Measurements from ENCODE around the gene SHB.

DNA sequence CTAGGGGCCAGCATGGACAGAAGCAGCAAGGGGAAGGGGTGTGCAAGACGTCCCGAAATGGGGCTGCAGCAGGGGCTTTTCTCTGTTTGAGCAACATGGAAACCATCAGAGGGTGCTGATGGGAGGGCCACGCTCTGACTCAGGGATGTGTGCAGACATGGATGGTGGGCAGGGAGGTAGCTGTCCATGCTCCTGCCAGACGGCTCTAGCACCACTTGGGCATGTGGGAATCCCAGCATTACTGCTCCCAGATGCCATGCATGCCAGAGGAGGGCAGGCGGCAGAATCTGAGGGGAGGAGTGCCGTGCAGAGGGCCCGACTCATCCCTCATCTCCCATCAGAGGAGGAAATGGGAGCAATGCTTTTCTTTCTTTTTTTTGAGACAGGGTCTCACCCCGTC lies 119.5 kb downstream of the SHB start:
- TF ChIP-seq POLR2A (IDR thresholded peaks at IDR 0.05; ENCODE audit: low read length) (no peak), CBX2 (IDR thresholded peaks at IDR 0.05; ENCODE audit: borderline replicate concordance, low read depth) (no peak)
- TF ChIP-seq, protein P1, sequence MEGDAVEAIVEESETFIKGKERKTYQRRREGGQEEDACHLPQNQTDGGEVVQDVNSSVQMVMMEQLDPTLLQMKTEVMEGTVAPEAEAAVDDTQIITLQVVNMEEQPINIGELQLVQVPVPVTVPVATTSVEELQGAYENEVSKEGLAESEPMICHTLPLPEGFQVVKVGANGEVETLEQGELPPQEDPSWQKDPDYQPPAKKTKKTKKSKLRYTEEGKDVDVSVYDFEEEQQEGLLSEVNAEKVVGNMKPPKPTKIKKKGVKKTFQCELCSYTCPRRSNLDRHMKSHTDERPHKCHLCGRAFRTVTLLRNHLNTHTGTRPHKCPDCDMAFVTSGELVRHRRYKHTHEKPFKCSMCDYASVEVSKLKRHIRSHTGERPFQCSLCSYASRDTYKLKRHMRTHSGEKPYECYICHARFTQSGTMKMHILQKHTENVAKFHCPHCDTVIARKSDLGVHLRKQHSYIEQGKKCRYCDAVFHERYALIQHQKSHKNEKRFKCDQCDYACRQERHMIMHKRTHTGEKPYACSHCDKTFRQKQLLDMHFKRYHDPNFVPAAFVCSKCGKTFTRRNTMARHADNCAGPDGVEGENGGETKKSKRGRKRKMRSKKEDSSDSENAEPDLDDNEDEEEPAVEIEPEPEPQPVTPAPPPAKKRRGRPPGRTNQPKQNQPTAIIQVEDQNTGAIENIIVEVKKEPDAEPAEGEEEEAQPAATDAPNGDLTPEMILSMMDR (IDR thresholded peaks at IDR 0.05): no peak
- TF ChIP-seq, protein P2, sequence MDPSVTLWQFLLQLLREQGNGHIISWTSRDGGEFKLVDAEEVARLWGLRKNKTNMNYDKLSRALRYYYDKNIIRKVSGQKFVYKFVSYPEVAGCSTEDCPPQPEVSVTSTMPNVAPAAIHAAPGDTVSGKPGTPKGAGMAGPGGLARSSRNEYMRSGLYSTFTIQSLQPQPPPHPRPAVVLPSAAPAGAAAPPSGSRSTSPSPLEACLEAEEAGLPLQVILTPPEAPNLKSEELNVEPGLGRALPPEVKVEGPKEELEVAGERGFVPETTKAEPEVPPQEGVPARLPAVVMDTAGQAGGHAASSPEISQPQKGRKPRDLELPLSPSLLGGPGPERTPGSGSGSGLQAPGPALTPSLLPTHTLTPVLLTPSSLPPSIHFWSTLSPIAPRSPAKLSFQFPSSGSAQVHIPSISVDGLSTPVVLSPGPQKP (IDR thresholded peaks at IDR 0.05; ENCODE audit: low read depth, low read length): no peak

Data from A549 (cell line).